Esophagus muscularis mucosa (tissue), 4 donors: ENCODE data around the gene SAMD4B. TPM values are rescaled to one million over a fixed set of nuclear protein-coding genes. Genes with fewer than 3 reads are reported as not detected.

ENCODE experiments used
- DNase-seq: peaks from one replicate; pipeline ENCODE4 v3.0.0-alpha.2; 2017; ENCODE audit errors: extremely low spot score
- H3K27ac ChIP-seq, 4 donors: fragments of 200-600 bp; sonication (generic); replicated peaks in 1 of 4; 1 replicate in 3 of 4; 2 replicates in 1 of 4; pipeline ENCODE4 v1.5.1; 2016 to 2019; ENCODE audit warnings: mild to moderate bottlenecking in 1 of 4
- H3K27me3 ChIP-seq, 4 donors: fragments of 200-600 bp; sonication (generic); one replicate each; pipeline versions ENCODE4 v1.5.1 to v1.6.0; 2016 to 2019
- H3K36me3 ChIP-seq, 4 donors: fragments of 200-600 bp; sonication (generic); one replicate each; pipeline ENCODE4 v1.5.1; 2016 to 2019
- H3K4me1 ChIP-seq, 4 donors: fragments of 200-600 bp; sonication (generic); one replicate each; pipeline ENCODE4 v1.5.1; 2016 to 2019
- H3K4me3 ChIP-seq, 4 donors: fragments of 200-600 bp; sonication (generic); 1 replicate in 2 of 4; 2 replicates in 2 of 4; pipeline ENCODE4 v1.5.1; 2016 to 2019; ENCODE audit warnings: mild to moderate bottlenecking in 4 of 4, moderate library complexity in 1 of 4
- H3K9me3 ChIP-seq, 4 donors: fragments of 200-600 bp; sonication (generic); 1 replicate in 3 of 4; 2 replicates in 1 of 4; pipeline ENCODE4 v1.5.1; 2016 to 2019
- EP300 ChIP-seq: sonication (generic); formaldehyde crosslinking; IDR thresholded peaks from one replicate; pipeline ENCODE4 v1.6.1; 2017; ENCODE audit warnings: antibody characterized with exemption
- POLR2A ChIP-seq: fragments of 450-650 bp; IDR thresholded peaks from one replicate; pipeline ENCODE4 v1.6.1; 2017; ENCODE audit warnings: antibody characterized with exemption, moderate library complexity, mild to moderate bottlenecking, low read depth
- POLR2AphosphoS5 ChIP-seq, 2 donors: sonication (generic); formaldehyde crosslinking; IDR thresholded peaks; one replicate each; pipeline ENCODE4 v1.6.1; 2017; ENCODE audit warnings: antibody characterized with exemption in 2 of 2
- WGBS: methylation state at CpG from one replicate; pipeline ENCODE4 v1.1.5; 2018; 5-methylcytosine and 5-hydroxymethylcytosine counted together
- intact Hi-C: fragments of 100-400 bp; cut with DNase I; formaldehyde crosslinking; loops from one replicate; pipeline ENCODE4 v1.15.1; 2023
- total RNA-seq, 4 donors: library from RNA; depleted of rRNA; stranded (reverse); fragments of >200 nt; gene quantifications; one replicate each; pipeline versions ENCODE4 v1.1.0 to v1.2.1, GENCODE V29; 2016
- TF ChIP-seq, protein P1 (sequence below), 3 experiments: fragments of 200-600 bp in 2 of 3; fragments of 450-650 bp in 1 of 3; sonication (generic) in 2 of 3; IDR thresholded peaks; one replicate each; pipeline ENCODE4 v1.5.1; 2017 to 2019; ENCODE audit warnings: antibody characterized with exemption in 3 of 3, mild to moderate bottlenecking in 2 of 3, moderate library complexity in 1 of 3

Gene SAMD4B
- total RNA-seq, 4 donors from 2014 or later = 59.8 to 138 (median 104) TPM

DNA sequence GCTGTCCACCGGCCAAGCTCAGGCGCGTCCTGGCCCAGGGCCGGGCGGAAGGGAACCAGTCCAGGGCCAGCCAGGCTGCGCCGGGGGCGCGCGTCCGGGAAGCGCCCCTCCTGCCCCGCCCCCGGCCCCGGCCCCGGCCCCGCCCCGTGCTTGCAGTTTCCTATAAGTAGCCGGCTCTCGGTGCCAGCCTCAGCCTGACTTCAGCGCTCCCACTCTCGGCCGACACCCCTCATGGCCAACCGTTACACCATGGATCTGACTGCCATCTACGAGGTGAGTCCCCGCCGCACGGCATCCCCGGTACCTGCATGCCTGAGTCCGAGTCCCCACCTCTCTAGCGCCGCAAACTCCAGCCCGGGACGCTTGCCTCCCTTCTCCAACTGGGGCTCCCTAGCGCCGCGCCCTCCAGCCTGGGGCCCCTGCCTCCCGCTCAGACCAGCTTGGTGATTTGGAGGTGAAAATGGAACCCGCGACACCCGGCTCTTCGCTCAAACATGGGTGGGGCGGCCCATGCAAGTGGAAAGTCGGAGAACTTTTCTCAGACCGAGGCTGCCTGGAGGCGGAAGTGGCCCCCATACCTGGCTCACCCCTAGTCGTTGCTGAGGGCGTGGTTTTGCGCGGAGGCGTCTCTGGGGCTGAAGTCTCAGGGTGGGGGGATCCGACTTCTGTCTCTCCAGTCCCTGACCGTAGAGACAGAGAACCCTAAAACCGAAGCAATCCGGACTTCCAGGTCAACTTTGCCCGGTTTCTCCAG lies 64.6 kb downstream of the SAMD4B start, which contains the start of gene ZFP36:
TSS of gene ZFP36 (plus strand) at position 192 of the 754 bp plus-strand sequence. CDS start at position 250, 58 bp downstream.
- peak within 1 kb of the TSS; percentile 63 to 93 (median 80) for H3K4me3 ChIP-seq
- H3K36me3 ChIP-seq = peaks cover 13 to 22% (median 21%) of the 10 kb centered on the region in 4 donors
- no peaks in the 10 kb centered on the region for H3K9me3 ChIP-seq
- 0% methylated on average over 11 of the region's 56 CpGs for WGBS
- TF ChIP-seq POLR2AphosphoS5 (IDR thresholded peaks at IDR 0.05) = peak in 1 of 2 donors; percentile 98
- TF ChIP-seq, protein P1, sequence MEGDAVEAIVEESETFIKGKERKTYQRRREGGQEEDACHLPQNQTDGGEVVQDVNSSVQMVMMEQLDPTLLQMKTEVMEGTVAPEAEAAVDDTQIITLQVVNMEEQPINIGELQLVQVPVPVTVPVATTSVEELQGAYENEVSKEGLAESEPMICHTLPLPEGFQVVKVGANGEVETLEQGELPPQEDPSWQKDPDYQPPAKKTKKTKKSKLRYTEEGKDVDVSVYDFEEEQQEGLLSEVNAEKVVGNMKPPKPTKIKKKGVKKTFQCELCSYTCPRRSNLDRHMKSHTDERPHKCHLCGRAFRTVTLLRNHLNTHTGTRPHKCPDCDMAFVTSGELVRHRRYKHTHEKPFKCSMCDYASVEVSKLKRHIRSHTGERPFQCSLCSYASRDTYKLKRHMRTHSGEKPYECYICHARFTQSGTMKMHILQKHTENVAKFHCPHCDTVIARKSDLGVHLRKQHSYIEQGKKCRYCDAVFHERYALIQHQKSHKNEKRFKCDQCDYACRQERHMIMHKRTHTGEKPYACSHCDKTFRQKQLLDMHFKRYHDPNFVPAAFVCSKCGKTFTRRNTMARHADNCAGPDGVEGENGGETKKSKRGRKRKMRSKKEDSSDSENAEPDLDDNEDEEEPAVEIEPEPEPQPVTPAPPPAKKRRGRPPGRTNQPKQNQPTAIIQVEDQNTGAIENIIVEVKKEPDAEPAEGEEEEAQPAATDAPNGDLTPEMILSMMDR (IDR thresholded peaks at IDR 0.05) = no peak
- peak; percentile 99 for TF ChIP-seq POLR2A
- peak within 1 kb of the TSS; percentile 99 to 100 (median 100) for H3K27ac ChIP-seq
- H3K4me1 ChIP-seq = peaks cover 41 to 59% (median 54%) of the 10 kb centered on the region in 4 donors
- DNase-seq = peak; percentile 99
- H3K27me3 ChIP-seq = no peaks in the 10 kb centered on the region
- intact Hi-C loops = no loop called here

DNA sequence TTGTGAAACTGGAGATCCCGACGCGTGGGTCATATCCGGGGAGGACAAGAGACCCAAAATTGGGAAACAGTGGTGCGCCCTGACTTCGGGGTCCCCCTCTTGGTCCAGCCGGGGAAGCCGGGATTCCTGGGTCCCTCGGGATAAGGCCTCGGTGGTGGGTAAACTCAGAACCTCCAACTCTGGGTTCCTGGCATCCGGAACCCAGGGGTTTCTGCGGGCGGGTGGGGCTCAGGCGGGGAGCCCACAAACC lies 65.1 kb downstream of the SAMD4B start:
- 0% methylated on average over 1 of the region's 14 CpGs for WGBS
- TF ChIP-seq, protein P1 (IDR thresholded peaks at IDR 0.05) = no peak
- TF ChIP-seq EP300 (no peak), POLR2A (no peak), POLR2AphosphoS5 (IDR thresholded peaks at IDR 0.05) (no peak)
- intact Hi-C loops = no loop called here

DNA sequence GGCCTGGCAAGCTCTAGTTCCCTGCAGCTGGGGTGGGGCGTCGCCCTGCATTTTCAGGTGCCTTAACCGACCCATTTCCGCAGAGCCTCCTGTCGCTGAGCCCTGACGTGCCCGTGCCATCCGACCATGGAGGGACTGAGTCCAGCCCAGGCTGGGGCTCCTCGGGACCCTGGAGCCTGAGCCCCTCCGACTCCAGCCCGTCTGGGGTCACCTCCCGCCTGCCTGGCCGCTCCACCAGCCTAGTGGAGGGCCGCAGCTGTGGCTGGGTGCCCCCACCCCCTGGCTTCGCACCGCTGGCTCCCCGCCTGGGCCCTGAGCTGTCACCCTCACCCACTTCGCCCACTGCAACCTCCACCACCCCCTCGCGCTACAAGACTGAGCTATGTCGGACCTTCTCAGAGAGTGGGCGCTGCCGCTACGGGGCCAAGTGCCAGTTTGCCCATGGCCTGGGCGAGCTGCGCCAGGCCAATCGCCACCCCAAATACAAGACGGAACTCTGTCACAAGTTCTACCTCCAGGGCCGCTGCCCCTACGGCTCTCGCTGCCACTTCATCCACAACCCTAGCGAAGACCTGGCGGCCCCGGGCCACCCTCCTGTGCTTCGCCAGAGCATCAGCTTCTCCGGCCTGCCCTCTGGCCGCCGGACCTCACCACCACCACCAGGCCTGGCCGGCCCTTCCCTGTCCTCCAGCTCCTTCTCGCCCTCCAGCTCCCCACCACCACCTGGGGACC lies 65.6 kb downstream of the SAMD4B start:
- 11% methylated on average over 12 of the region's 40 CpGs for whole genome bisulfite sequencing
- intact Hi-C loops = no loop called here
- Histone ChIP-seq H3K27me3 (no peaks in the 10 kb centered on the region), H3K4me1 (peaks cover 35 to 54% (median 45%) of the 10 kb centered on the region in 4 donors), H3K9me3 (no peaks in the 10 kb centered on the region), H3K27ac (peak overlapping the region; percentile 99 to 100 (median 100)), H3K36me3 (peaks cover 13 to 22% (median 21%) of the 10 kb centered on the region in 4 donors), H3K4me3 (peak overlapping the region; percentile 63 to 93 (median 80))
- DNase-seq = no peak
- TF ChIP-seq EP300 = no peak
- peak in 1 of 2 donors; percentile 71 for TF ChIP-seq POLR2AphosphoS5 (IDR thresholded peaks at IDR 0.05)
- TF ChIP-seq, protein P1 (IDR thresholded peaks at IDR 0.05) = no peak

More for the DNA sequence above, 65.1 kb downstream of the SAMD4B start:
- DNase-seq = no peak
- peaks cover 36 to 56% (median 49%) of the 10 kb centered on the region in 4 donors for H3K4me1 ChIP-seq
- no peaks in the 10 kb centered on the region for H3K27me3 ChIP-seq
- H3K27ac ChIP-seq = peak overlapping the region; percentile 99 to 100 (median 100)
- H3K9me3 ChIP-seq = no peaks in the 10 kb centered on the region
- peaks cover 13 to 22% (median 21%) of the 10 kb centered on the region in 4 donors for H3K36me3 ChIP-seq
- H3K4me3 ChIP-seq = peak overlapping the region; percentile 63 to 93 (median 80)

DNA sequence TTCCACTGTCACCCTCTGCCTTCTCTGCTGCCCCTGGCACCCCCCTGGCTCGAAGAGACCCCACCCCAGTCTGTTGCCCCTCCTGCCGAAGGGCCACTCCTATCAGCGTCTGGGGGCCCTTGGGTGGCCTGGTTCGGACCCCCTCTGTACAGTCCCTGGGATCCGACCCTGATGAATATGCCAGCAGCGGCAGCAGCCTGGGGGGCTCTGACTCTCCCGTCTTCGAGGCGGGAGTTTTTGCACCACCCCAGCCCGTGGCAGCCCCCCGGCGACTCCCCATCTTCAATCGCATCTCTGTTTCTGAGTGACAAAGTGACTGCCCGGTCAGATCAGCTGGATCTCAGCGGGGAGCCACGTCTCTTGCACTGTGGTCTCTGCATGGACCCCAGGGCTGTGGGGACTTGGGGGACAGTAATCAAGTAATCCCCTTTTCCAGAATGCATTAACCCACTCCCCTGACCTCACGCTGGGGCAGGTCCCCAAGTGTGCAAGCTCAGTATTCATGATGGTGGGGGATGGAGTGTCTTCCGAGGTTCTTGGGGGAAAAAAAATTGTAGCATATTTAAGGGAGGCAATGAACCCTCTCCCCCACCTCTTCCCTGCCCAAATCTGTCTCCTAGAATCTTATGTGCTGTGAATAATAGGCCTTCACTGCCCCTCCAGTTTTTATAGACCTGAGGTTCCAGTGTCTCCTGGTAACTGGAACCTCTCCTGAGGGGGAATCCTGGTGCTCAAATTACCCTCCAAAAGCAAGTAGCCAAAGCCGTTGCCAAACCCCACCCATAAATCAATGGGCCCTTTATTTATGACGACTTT lies 66.4 kb downstream of the SAMD4B start:
- H3K9me3 ChIP-seq = no peaks in the 10 kb centered on the region
- peak overlapping the region; percentile 63 to 93 (median 80) for H3K4me3 ChIP-seq
- peak overlapping the region; percentile 99 to 100 (median 100) for H3K27ac ChIP-seq
- no peak for DNase-seq
- H3K4me1 ChIP-seq = peaks cover 35 to 50% (median 45%) of the 10 kb centered on the region in 4 donors
- no peak for TF ChIP-seq EP300
- TF ChIP-seq, protein P1 (IDR thresholded peaks at IDR 0.05) = no peak
- peak; percentile 42 for TF ChIP-seq POLR2A
- TF ChIP-seq POLR2AphosphoS5 (IDR thresholded peaks at IDR 0.05) = peak in 1 of 2 donors; percentile 70
- WGBS = 7% methylated on average over 6 of the region's 20 CpGs
- H3K36me3 ChIP-seq = peaks cover 13 to 22% (median 21%) of the 10 kb centered on the region in 4 donors
- no peaks in the 10 kb centered on the region for H3K27me3 ChIP-seq
- intact Hi-C loops = no loop called here
